Limb (tissue), 2 donors: Measurements from ENCODE around the gene SPATS2.

Source experiments
- DNase-seq, 2 donors: peaks; one replicate each; pipeline ENCODE4 v3.0.0-alpha.2; 2016; ENCODE audit errors: extremely low spot score in 2 of 2

SPATS2 gene

GRCh38 chr12:49335955-49336644 is 31.2 kb upstream of the SPATS2 start:
- DNase-seq = no peak

GRCh38 chr12:49336645-49337584 is 30.3 kb upstream of the SPATS2 start, which contains the start of gene C1QL4:
Gene C1QL4, minus strand, starts transcription at chr12:49337188. Its CDS starts 711 bp downstream, at chr12:49336477.
- peak; percentile 81 to 94 for DNase-seq

- no peak for DNase-seq
Measured at GRCh38 chr12:49338830-49339463, 28.3 kb upstream of the SPATS2 start.

GRCh38 chr12:49339464-49339861 is 27.8 kb upstream of the SPATS2 start:
- DNase-seq = peak in 1 of 2 donors; percentile 41

GRCh38 chr12:49340095-49340870 is 27.0 kb upstream of the SPATS2 start:
- no peak for DNase-seq

- DNase-seq = no peak
Measured at GRCh38 chr12:49340971-49341776, 26.1 kb upstream of the SPATS2 start.

GRCh38 chr12:49341777-49342065 is 25.5 kb upstream of the SPATS2 start:
- no peak for DNase-seq

GRCh38 chr12:49342066-49342913 is 25.0 kb upstream of the SPATS2 start:
- DNase-seq = peak; percentile 58 to 86

GRCh38 chr12:49342914-49343731 is 24.1 kb upstream of the SPATS2 start:
- DNase-seq = peak in 1 of 2 donors; percentile 67

- no peak for DNase-seq
Measured at GRCh38 chr12:49344486-49345050, 22.7 kb upstream of the SPATS2 start.

GRCh38 chr12:49345051-49345824 is 22.0 kb upstream of the SPATS2 start:
- DNase-seq = peak in 1 of 2 donors; percentile 69

- peak in 1 of 2 donors; percentile 45 for DNase-seq
Measured at GRCh38 chr12:49345825-49346658, 21.2 kb upstream of the SPATS2 start.

GRCh38 chr12:49346659-49347310 is 20.5 kb upstream of the SPATS2 start, which contains the start of gene DNAJC22:
Gene DNAJC22, plus strand, starts transcription at chr12:49346888. Its CDS starts 1,985 bp downstream, at chr12:49348873.
- DNase-seq = peak in 1 of 2 donors; percentile 52

- DNase-seq = peak in 1 of 2 donors; percentile 89
Measured at GRCh38 chr12:49347311-49348193, 19.7 kb upstream of the SPATS2 start.

GRCh38 chr12:49348781-49349180 is 18.5 kb upstream of the SPATS2 start:
- no peak for DNase-seq
